Tongue (tissue), 2 donors: ENCODE results near the gene SPTBN1. TPM values are rescaled to one million over a fixed set of nuclear protein-coding genes. Genes with fewer than 3 reads are reported as not detected.
A peak's percentile ranks its signal among the peaks of the same experiment; 100 is the strongest.

Experiments
- DNase-seq: peaks from one replicate; pipeline ENCODE4 v3.0.0-alpha.2; 2015
- total RNA-seq: library from RNA; depleted of rRNA; stranded (reverse); fragments of >200 nt; gene quantifications from one replicate; pipeline ENCODE4 v1.2.3, GENCODE V29; 2014

Gene SPTBN1
- total RNA-seq, 1 donor from 2014 or later, result 402 TPM

DNA sequence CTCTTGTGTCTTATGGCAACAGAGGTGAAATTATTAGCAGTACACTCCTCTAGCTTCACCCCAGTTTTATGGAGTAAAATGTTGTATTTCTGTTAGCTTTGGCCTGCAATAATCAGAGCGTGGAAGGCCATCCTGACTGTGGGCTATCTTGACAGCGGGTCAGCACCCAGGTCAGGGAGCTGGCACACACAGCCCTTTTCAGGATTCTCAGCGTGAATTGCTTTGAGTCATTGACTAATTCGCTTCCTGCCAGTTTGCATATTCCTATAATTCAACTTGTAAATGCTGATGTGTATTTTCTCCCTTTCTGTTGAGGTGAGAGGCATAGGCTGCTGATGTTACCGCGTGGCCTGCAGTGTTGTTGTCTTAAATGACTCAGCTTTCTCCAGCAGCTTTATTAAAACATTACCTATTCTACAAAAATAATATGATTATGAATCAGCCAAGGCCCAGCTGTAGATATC lies 157.7 kb downstream of the SPTBN1 start:
- no peak for DNase-seq

DNA sequence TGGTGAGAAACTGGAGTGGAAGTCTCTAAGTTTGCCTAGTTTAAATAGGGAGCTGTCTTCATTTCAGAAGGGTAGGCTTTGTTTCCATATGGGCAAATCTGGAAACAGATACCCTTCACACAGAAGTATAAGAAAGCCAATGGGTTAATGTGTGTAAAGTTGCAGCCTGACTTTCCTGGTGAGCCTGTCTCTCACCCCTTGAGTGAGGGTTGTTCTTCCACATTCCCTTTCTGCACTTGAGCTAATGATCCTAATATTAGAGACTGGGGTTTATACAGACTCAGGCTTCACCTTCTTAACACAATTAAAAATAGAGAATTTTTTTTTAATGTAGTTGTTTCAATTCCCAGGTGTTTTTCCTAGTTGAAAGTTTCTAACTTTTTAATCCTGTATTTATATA lies 158.7 kb downstream of the SPTBN1 start:
- no peak for DNase-seq

DNA sequence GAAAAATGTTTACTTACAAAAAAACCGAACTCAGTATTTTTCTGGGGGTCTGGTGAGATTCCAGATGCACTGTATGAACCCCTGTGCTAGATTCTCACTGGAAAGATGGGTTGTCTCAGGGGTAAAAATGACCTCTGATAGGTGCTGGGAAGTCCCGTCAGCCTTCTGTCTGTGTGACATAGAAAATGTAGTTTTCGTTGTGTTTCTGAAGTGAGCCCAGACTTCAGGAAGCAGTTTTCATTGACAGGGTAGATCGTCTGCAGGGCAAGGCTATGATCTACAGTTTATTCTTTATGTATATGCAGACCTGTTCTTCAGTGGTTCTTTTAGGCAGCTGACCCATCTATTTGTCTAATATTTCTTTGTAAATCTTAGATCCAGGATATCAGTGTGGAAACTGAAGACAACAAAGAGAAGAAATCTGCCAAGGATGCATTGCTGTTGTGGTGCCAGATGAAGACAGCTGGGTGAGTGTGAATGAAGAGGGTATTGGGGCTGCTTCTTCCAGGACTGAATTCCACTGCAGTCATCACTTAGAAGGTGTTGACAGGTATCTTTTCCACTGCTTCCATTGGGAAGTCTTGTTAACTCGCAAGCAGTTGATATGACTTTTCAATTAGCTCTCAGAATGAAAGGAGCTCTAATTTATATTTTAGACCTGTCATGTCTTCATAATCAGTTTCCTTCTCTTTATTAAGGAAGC lies 159.9 kb downstream of the SPTBN1 start:
- DNase-seq, result no peak

DNA sequence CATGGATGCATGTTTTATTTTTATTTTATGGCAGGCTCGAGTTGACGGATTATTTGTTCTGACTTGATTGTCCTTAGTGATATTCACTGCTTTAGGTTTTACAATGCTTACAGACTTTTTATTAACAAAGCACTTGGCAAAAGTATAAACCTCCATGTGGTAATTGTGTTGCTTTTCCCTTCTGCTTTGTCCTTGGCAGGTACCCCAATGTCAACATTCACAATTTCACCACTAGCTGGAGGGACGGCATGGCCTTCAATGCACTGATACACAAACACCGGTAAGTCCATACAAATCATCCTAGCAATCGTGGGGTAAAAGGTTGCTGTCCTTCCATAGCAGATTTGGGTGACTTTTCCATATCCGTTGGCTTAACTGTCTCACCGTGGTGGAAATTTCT lies 161.3 kb downstream of the SPTBN1 start:
- no peak for DNase-seq

DNA sequence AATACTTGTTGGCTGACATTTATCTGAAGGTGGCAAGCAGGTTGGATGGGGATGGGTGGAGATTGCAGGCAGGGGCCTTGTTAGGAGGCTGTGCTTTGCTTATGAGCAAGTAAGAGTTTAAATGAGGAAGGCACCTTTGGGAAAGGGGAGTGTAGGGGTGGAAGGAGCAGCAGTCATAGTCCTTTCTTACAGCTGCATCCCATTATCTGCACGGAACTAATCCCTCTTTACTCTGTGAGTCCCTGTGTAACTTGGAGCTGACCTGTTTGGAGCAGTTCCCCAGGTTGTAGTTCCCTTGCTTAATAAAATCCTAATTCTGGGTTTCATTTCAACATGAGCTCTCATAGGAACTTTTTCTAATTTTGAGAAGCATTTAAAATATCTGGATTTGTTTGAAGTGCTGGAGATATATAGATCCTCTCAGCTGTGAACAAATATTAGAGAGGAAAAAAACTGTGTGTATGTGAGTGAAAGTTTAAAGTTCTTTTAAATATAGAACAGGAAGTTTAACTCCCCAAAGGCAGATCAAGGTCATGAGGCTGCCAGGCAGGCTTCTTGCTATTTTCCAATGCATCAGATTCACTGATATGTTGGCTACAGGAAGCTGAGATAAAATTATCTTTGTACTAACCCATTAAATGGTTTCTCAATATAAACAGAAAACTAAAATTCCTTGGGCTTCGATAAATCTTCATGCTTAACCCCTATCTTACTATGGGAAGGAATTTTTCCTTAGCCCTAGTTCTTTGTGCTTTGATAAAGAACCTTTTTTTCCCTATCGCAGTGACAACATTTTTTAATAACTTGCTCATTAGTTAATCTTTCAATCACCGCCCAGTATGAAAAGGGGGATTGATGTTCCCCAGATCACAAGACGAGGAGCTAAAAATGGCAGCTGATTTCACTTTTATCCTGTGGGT lies 162.8 kb downstream of the SPTBN1 start:
- DNase-seq, result no peak

DNA sequence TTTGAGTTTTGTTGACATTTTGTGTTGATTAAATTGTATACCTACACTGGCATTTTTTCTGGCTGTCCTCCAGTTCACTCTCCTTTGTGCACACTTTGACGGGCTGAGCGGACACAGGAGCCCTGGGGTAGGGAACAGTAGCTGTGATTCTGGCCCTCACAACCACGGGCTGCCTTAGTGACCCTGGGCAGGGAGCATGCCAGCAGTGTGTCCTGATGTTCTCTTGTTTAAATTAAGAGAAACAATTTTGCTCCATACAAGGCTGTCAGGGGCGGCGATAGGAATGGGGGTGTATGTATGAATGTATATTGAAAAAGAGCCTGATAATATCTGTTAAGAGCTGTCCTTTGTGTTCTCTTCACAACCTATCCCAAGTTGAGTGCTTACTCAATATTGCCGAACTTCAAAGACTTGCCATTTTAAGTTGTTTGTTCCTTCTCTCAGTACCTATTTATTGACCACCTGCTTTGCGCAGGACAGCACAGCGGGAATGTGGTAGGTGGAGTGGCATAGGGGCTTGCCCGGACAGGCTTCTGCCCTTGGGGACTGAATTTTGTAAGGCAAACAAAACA lies 163.6 kb downstream of the SPTBN1 start:
- DNase-seq, result no peak

DNA sequence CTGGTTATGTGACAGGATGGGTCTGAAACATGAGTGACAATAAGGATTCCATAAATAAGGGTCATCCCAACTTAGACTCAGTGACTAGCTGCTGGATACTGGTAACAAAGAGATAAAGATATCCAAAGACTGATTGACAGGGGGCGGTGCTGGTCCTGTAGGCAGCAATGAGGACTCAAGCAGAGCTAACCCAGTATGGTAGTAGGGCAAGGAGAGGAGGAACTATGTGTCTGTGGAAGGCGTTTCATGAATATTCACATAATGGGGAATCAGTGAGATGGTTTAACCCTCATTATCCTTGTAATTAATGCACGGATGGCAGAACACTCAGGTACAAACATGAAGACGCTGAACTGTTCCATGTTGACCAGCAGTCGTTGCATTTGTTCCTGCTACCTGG lies 164.8 kb downstream of the SPTBN1 start:
- no peak for DNase-seq

DNA sequence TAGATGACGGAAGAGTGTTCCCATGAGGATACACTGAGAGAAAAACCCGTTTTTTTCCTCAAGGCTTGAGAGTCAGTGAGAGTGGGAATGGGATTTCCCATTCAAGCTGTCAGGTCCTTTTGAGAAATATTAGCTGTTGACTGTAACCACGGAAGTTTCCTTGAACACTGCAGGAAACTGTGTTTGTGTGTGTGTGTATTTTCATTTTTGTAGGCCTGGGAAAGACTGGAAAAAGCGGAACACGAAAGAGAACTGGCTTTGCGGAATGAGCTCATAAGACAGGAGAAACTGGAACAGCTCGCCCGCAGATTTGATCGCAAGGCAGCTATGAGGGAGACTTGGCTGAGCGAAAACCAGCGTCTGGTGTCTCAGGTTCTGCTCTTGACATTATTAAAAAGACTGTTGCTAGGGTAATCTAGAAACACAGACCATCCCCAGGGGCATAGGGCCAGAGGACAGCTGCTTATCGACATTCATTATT lies 168.5 kb downstream of the SPTBN1 start:
- peak; percentile 70 for DNase-seq

DNA sequence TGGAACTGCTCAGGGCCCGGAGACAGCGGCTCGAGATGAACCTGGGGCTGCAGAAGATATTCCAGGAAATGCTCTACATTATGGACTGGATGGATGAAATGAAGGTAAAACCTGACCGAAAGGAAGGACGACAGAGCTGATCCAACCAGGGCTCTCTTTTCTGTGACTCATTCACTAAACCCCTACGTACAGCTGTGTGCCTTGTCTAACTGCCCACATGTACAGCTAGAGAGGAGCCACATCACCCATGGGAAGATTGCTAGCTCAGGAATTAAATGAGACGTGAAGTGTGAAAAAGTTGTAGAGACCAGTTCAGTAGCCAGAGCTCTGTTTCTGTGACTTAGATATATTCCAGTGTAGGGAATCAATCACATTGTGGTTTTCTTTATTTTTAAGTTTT lies 170.0 kb downstream of the SPTBN1 start:
- DNase-seq, result no peak

DNA sequence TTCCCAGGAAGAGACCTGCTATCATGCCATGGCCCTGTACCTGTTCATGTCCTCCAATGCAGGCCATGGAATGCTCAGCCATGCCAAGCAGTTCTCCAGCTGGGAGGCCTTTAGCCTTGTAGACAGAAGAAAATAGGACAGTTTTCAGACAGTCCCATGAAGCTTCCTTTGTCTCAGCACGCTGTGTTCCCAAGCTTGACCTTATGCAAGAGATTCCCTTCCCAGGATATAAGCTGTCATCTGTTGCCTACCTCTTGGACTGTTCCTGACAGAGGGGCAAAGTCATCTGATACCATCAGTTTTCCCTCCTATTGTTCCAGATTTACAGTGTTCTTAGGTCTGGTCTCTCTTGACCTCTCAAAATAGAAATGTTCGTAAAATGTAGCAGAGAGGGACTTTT lies 170.8 kb downstream of the SPTBN1 start:
- DNase-seq, result no peak

DNA sequence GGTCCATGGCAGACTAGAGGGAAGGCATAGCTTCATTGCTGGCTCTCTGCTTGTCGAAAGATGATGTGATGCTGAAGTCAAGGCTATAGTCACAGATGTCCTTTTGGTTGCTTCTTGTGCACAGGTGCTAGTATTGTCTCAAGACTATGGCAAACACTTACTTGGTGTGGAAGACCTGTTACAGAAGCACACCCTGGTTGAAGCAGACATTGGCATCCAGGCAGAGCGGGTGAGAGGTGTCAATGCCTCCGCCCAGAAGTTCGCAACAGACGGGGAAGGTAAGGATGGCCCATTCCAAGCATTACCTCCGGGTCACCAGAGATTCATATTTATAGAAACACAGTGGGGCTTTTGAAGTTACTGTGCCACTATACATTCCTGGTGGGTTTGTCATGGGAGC lies 171.8 kb downstream of the SPTBN1 start:
- no peak for DNase-seq

DNA sequence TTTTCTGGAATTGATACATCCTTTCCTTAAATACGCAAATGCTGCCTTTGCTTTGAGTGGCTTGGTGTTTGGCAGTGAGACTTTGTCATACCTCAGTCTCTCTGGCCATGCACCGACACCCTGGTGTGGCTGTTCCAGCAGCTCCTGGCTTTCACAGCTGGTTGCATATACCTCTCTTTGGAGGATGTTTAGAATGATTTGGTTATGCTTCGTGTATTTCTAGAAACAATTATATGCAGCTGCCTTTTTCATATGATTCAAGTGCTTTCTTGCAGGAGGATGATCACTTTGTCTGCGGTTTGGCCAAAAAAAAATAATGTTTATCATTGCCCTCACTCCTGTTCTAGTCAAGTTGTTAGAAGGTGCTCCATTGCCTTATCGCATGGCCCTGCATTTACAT lies 172.3 kb downstream of the SPTBN1 start:
- DNase-seq, result no peak

DNA sequence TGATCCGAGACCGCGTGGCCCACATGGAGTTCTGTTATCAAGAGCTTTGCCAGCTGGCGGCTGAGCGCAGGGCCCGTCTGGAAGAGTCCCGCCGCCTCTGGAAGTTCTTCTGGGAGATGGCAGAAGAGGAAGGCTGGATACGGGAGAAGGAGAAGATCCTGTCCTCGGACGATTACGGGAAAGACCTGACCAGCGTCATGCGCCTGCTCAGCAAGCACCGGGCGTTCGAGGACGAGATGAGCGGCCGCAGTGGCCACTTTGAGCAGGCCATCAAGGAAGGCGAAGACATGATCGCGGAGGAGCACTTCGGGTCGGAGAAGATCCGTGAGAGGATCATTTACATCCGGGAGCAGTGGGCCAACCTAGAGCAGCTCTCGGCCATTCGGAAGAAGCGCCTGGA lies 172.8 kb downstream of the SPTBN1 start:
- no peak for DNase-seq

DNA sequence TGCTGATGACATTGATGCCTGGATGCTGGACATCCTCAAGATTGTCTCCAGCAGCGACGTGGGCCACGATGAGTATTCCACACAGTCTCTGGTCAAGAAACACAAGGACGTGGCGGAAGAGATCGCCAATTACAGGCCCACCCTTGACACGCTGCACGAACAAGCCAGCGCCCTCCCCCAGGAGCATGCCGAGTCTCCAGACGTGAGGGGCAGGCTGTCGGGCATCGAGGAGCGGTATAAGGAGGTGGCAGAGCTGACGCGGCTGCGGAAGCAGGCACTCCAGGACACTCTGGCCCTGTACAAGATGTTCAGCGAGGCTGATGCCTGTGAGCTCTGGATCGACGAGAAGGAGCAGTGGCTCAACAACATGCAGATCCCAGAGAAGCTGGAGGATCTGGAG lies 173.3 kb downstream of the SPTBN1 start:
- DNase-seq, result no peak

DNA sequence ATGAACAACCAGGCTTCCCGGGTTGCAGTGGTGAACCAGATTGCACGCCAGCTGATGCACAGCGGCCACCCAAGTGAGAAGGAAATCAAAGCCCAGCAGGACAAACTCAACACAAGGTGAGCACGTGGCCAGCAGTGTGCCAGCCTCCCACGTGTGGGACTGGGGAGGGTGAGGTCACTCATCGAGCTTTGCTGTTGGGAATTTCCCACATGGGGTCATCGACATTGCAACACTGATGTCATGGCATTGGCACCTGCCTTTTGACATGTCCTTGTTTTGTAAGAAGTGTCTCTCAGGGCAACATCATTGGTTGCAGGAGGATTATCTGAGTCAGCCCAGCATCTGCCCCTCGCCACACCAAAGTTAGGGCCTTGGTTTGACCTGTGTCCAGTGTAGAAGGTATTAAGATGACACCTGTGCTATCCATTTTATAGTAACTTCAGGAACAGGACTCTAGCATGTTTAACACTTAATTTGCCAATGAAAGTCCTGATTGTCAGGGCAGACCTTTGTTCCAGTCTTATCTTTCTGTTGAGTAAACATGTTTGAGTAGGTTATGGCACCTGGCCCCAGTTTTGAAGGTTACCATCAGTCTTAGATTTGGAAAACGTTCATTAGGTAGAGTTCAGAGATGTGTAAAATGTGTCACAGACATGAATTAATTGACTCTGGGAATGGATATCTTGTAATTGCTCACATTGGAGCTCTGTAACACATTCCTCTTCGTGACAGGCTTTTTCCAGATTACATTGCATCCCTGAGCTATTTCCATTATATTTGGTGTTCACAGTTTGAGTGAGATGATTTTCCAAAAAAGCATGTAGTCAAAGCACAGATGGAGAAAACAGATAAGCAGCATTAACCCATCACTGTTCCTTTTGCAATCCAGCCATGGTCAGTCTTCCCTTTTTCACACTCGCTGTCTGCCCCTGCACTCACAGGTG lies 174.1 kb downstream of the SPTBN1 start:
- no peak for DNase-seq

DNA sequence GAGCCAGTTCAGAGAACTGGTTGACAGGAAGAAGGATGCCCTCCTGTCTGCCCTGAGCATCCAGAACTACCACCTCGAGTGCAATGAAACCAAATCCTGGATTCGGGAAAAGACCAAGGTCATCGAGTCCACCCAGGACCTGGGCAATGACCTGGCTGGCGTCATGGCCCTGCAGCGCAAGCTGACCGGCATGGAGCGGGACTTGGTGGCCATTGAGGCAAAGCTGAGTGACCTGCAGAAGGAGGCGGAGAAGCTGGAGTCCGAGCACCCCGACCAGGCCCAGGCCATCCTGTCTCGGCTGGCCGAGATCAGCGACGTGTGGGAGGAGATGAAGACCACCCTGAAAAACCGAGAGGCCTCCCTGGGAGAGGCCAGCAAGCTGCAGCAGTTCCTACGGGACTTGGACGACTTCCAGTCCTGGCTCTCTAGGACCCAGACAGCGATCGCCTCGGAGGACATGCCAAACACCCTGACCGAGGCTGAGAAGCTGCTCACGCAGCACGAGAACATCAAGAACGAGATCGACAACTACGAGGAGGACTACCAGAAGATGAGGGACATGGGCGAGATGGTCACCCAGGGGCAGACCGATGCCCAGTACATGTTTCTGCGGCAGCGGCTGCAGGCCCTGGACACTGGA lies 174.9 kb downstream of the SPTBN1 start:
- no peak for DNase-seq

DNA sequence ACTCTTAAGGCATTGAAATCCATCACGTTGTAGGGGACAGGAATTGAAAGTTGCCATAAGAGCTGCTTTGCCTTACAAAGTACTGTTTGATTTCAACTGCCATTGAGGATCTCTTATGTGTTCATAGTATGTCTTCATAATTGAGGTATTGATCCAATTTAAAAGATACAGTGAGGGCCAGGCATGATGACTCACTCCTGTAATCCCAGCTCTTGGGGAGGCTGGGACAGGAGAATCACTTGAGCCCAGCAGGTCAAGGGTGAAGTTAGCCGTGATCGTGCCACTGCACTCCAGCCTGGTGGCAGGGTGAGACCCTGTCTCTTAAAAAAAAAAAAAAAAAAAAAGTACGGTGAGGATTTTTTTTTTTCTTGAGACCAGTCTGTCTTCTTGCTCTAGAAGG lies 175.6 kb downstream of the SPTBN1 start:
- DNase-seq, result no peak

DNA sequence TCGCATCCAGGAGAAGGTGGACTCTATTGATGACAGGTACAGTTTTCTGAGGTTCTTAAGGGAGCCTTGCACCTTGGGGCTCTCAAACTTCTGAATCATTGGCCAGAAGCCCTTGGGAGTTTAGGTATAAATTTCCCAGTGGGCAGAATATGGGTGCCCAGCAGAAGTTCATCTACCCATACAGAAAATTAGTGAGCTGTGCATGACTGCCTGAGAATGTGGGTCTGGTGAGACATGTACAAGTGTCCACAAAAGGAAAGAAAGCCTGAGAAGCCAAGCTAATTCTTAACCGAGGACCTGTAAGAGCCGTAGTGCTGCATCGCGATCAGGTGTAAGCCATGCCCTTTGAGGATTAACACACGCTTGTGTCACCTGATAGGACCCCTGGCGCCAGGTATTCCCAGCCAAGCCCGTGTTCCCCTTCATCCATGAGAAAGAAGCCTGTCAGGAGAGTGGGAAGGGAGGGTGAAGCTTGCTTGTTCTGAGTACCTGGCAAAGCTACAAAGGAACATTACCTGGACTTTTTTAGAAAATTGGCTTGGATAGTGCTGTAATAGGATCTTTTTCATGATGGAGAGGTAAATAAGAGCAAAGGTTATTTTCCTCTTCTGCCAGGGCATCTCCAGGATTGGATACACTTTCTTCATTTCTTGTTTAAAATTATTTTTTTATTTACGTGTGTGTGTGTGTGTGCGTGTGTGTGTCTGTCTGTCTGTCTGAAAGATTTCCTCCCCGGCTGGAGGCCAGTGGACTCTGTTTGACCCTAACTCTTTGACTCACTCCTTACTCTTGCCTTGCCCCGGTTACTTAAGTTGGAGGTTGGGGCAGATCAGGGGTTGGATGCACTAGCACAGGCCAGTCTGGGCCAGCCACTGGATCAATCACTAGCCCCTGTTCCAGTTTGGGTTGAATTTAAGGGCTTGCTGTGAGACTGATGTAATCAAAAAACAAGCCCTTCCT lies 176.9 kb downstream of the SPTBN1 start:
- no peak for DNase-seq

DNA sequence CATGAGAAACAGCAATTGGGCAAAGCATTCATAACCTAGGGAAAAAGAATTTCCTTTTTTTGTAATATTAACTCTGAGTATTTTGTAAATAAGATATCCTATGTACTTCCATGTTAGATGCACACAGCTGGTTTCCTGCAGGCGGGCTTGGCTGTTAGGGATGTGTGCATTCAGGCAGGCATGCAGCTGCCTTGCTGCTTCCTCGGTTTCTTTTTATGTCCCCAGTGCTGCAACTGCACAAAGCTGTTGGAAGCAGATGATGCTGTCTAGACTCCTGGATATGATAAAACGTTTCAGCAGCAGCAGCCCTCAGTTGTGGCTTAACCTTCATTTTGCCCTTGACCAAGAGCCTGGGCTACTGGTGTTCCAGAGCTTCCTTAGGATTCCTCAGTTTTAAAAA lies 177.9 kb downstream of the SPTBN1 start:
- DNase-seq, result peak; percentile 43
